Fibroblast of lung (primary cell): ENCODE results near the gene INTS11.

ENCODE experiments used
- CTCF ChIP-seq, 2 donors: IDR thresholded peaks in 1 of 2; conservative IDR thresholded peaks in 1 of 2; 1 replicate in 1 of 2; 2 replicates in 1 of 2; pipeline ENCODE4 v1.5.1; 2011 to 2012; ENCODE audit warnings: low read length in 2 of 2, control low read depth in 1 of 2, inconsistent platforms in 1 of 2, low read depth in 1 of 2, mild to moderate bottlenecking in 1 of 2
- EZH2 ChIP-seq: IDR thresholded peaks from 2 replicates; pipeline ENCODE4 v1.5.1; 2012; ENCODE audit warnings: low read length, control low read depth, mild to moderate bottlenecking; ENCODE audit errors: missing control alignments

GRCh38 chr1:1305300-1306069, 19.0 kb downstream of the INTS11 start:
- TF ChIP-seq CTCF (conservative IDR thresholded peaks at IDR 0.05 in 1 of 2, IDR thresholded peaks at IDR 0.05 in 1 of 2; ENCODE audit: low read depth in 1 of 2, low read length in 2 of 2) (no peak), EZH2 (no peak)
